Measurements from ENCODE around the gene AOX1.

Gene AOX1

DNA sequence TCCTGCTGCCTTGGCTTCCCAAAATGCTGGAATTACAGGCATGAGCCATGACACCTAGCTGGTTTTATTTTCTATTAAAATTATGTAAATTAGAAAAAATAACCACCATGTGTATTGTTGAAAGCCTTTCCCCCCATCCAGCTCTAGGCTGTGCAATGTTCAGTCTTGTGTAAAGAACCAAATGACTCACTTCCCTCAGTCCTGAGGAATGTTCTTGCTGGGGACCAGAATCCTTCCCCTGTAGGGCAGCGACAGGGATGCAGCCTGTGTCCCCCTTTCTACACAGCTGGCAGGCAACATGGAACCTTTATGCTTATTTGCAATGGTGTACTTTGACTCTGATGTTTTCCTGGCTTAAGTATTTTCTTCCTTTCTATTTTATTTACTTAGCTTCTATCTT lies 29.4 kb downstream of the AOX1 start:
- TF ChIP-seq FOXA1 (IDR thresholded peaks at IDR 0.05) (no peak), TARDBP (IDR thresholded peaks at IDR 0.05) (no peak), HDGF (IDR thresholded peaks at IDR 0.05; ENCODE audit: borderline replicate concordance) (no peak), ARNT (IDR thresholded peaks at IDR 0.05) (no peak), SP1 (IDR thresholded peaks at IDR 0.05) (no peak), ZNF384 (IDR thresholded peaks at IDR 0.05) (no peak), SUZ12 (IDR thresholded peaks at IDR 0.05) (no peak), L3MBTL2 (conservative IDR thresholded peaks at IDR 0.05) (no peak), FOXM1 (IDR thresholded peaks at IDR 0.05; ENCODE audit: borderline replicate concordance) (no peak), ELF4 (IDR thresholded peaks at IDR 0.05) (no peak), NFRKB (IDR thresholded peaks at IDR 0.05) (no peak)
- DNase-seq (ENCODE audit: extremely low spot score): no peak
- ChIA-PET POLR2A (no interaction called here), CTCF (interaction anchor here (0.6 kb wide), 1 partner anchor 482 kb away, joined by 3 read pairs; no protein-coding TSS in a partner anchor)

DNA sequence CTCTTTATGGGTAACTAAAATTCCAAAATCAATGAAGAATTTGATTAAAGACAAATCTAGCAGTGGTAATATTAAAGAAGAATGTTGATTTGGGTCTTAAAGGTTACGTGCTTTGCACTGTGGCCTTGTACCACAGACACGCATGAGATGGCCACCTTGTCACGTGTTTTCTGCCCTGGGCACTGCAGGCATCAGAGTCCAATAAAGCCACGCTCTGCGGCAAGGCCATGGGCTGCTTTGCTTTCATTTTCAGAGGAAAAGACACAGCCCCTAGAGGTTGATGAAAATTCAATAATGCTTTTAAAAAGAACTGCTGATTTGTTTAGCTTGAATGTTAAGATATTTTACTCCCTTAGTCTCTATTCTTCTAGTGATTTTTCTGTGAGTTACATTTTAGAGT lies 30.4 kb downstream of the AOX1 start:
- TF ChIP-seq FOXK2 (IDR thresholded peaks at IDR 0.05) (no peak), BHLHE40 (IDR thresholded peaks at IDR 0.05; ENCODE audit: borderline replicate concordance) (no peak), FOXA1 (IDR thresholded peaks at IDR 0.05) (no peak), SUZ12 (IDR thresholded peaks at IDR 0.05) (no peak), ZNF384 (IDR thresholded peaks at IDR 0.05) (no peak), SP1 (IDR thresholded peaks at IDR 0.05) (no peak)
- TF ChIP-seq, protein P1, sequence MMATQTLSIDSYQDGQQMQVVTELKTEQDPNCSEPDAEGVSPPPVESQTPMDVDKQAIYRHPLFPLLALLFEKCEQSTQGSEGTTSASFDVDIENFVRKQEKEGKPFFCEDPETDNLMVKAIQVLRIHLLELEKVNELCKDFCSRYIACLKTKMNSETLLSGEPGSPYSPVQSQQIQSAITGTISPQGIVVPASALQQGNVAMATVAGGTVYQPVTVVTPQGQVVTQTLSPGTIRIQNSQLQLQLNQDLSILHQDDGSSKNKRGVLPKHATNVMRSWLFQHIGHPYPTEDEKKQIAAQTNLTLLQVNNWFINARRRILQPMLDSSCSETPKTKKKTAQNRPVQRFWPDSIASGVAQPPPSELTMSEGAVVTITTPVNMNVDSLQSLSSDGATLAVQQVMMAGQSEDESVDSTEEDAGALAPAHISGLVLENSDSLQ (IDR thresholded peaks at IDR 0.05): no peak
- POLR2A ChIA-PET: no interaction called here
- no peak for DNase-seq (ENCODE audit: extremely low spot score)
- CTCF ChIA-PET: interaction anchor here (0.6 kb wide), 1 partner anchor 10 kb away, joined by 3 read pairs; no protein-coding TSS in a partner anchor

DNA sequence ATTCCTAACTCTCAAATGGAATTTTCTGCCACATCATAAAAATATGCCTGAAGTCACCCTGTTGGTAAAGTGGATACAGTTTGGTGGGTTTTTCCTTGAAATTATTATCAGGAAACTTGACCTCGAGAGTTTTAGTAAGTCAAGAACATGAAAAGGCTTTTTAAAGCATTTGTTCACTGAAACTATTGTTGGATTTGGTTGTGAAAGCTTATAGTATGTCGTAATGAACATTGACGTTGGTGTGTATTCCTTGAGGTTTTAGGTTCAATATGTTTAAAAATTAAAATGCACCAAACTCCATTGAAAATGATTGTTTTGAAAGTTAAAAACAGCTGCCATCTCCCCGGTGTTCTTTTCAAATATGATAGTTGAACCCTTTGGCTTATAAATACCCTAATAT lies 30.8 kb downstream of the AOX1 start:
- ChIA-PET POLR2A (no interaction called here), CTCF (interaction anchor here (0.6 kb wide), 1 partner anchor 41 kb away, joined by 10 read pairs; no protein-coding TSS in a partner anchor)
- no peak for DNase-seq (ENCODE audit: extremely low spot score)
- TF ChIP-seq ZNF384 (IDR thresholded peaks at IDR 0.05) (no peak), NFRKB (IDR thresholded peaks at IDR 0.05) (no peak), BHLHE40 (IDR thresholded peaks at IDR 0.05; ENCODE audit: borderline replicate concordance) (no peak), SUZ12 (IDR thresholded peaks at IDR 0.05) (no peak)

DNA sequence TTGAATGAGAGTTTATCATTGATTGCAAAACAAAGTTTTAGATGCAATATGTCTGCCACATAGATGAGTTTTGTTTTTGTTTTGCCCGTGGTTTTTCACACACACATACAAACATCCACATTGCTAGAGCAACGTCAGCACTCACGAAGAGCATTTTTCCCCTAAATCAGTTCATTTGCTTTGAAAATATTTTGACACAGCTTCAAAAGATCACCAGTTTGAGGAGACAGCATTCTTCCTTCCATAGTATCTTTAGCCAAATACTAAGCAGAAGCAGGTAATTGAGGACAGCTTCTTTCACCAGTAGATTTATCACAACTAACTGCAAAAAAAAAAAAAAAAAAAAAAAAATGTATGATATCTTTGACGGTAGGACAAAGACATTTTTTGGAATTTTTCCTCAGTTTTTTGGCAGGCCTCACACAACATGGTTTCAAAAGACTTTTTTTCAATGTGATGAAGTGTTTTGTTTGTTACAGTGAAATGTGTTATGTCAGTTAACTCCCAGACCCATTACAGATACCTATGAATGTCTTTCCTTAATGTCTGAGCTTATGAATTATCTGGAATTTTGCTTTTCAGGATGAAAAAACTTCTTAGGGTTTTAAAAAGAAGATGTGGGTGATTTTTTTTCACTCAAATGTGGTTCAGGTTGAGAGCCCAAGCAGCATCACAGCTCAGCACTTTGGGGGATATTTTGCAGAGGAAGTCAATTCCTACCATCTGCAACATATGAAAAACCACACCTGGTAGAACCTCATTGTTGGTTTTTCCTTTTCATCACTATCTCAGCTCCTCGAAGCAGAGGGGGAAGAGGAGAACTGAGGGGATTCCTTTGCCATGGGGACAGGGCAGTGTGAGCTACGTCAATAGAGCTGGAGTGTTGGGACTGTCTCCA lies 31.6 kb downstream of the AOX1 start:
- no peak for TF ChIP-seq NFRKB (IDR thresholded peaks at IDR 0.05)
- no peak for TF ChIP-seq SUZ12 (IDR thresholded peaks at IDR 0.05)
- no peak for TF ChIP-seq ZNF384 (IDR thresholded peaks at IDR 0.05)
- TF ChIP-seq HDGF (IDR thresholded peaks at IDR 0.05; ENCODE audit: borderline replicate concordance): no peak
- no peak for TF ChIP-seq SP1 (IDR thresholded peaks at IDR 0.05)
- TF ChIP-seq LEF1 (IDR thresholded peaks at IDR 0.05; ENCODE audit: borderline replicate concordance): no peak
- TF ChIP-seq FOXM1 (IDR thresholded peaks at IDR 0.05; ENCODE audit: borderline replicate concordance): no peak
- TF ChIP-seq TARDBP (IDR thresholded peaks at IDR 0.05): no peak
- TF ChIP-seq, protein P1 (IDR thresholded peaks at IDR 0.05): no peak
- TF ChIP-seq FOXK2 (IDR thresholded peaks at IDR 0.05): no peak
- TF ChIP-seq CTBP1 (IDR thresholded peaks at IDR 0.05; ENCODE audit: borderline replicate concordance): no peak
- TF ChIP-seq L3MBTL2 (conservative IDR thresholded peaks at IDR 0.05): no peak
- no peak for TF ChIP-seq ARNT (IDR thresholded peaks at IDR 0.05)
- no peak for TF ChIP-seq FOXA1 (IDR thresholded peaks at IDR 0.05)
- TF ChIP-seq BHLHE40 (IDR thresholded peaks at IDR 0.05; ENCODE audit: borderline replicate concordance): no peak
- POLR2A ChIA-PET: no interaction called here
- CTCF ChIA-PET: interaction anchor here (0.6 kb wide), 4 partner anchors 41 to 513 kb away, joined by 3 to 10 read pairs (median 4); no protein-coding TSS in a partner anchor
- DNase-seq (ENCODE audit: extremely low spot score): no peak

DNA sequence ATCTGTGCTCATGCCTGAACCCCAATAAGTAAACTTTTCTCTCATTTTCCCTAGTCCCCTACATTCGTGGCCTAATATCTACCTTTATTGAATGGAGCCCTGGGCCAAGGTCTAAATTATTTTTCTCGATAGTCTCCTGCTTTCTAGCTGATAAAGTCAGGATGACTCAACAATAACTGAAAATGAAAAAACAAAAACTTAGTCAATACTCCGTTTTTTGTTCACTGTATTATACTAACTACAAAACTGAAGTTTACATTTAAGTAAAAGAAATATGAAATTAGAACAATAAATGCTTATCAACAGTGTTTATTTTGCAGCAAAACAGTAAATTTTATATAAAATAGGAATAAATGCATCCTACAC lies 32.2 kb downstream of the AOX1 start:
- TF ChIP-seq SUZ12 (IDR thresholded peaks at IDR 0.05) (no peak), FOXM1 (IDR thresholded peaks at IDR 0.05; ENCODE audit: borderline replicate concordance) (no peak), FOXK2 (IDR thresholded peaks at IDR 0.05) (no peak), ARNT (IDR thresholded peaks at IDR 0.05) (no peak), NFRKB (IDR thresholded peaks at IDR 0.05) (no peak), FOXA1 (IDR thresholded peaks at IDR 0.05) (no peak), ELF4 (IDR thresholded peaks at IDR 0.05) (no peak), HDGF (IDR thresholded peaks at IDR 0.05; ENCODE audit: borderline replicate concordance) (no peak), L3MBTL2 (conservative IDR thresholded peaks at IDR 0.05) (no peak), BHLHE40 (IDR thresholded peaks at IDR 0.05; ENCODE audit: borderline replicate concordance) (no peak), TARDBP (IDR thresholded peaks at IDR 0.05) (no peak), LEF1 (IDR thresholded peaks at IDR 0.05; ENCODE audit: borderline replicate concordance) (no peak), CTBP1 (IDR thresholded peaks at IDR 0.05; ENCODE audit: borderline replicate concordance) (no peak), ZNF384 (IDR thresholded peaks at IDR 0.05) (no peak)
- TF ChIP-seq, protein P1 (IDR thresholded peaks at IDR 0.05): no peak
- CTCF ChIA-PET: interaction anchor here (0.6 kb wide), 2 partner anchors 87 to 513 kb away, joined by 3 read pairs; no protein-coding TSS in a partner anchor
- DNase-seq (ENCODE audit: extremely low spot score): no peak
- POLR2A ChIA-PET: no interaction called here

DNA sequence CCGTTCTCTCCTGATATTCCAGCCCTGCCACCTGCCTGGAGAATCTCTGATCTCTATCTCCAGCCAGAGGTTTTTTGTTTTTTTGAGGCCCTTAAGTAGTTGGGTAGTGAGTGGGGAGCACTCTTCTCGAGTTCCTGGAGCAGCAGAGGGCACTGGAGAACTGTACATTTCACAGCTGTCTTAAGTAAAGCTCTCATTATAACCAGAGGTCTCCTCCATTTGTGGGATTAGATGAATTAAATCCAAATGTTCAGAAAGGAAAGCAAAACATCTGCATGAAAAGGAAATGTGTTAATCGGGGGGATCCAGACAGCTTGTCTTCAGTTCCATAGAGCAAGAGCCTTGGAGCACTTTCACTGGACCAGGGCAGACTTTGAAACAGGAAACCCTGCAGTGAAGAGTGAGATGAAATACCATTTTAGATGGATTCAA lies 32.8 kb downstream of the AOX1 start:
- ChIA-PET POLR2A (no interaction called here), CTCF (no interaction called here)
- no peak for DNase-seq (ENCODE audit: extremely low spot score)
- TF ChIP-seq LEF1 (IDR thresholded peaks at IDR 0.05; ENCODE audit: borderline replicate concordance) (no peak), CTBP1 (IDR thresholded peaks at IDR 0.05; ENCODE audit: borderline replicate concordance) (no peak), HDGF (IDR thresholded peaks at IDR 0.05; ENCODE audit: borderline replicate concordance) (no peak), ELF4 (IDR thresholded peaks at IDR 0.05) (no peak), FOXK2 (IDR thresholded peaks at IDR 0.05) (no peak), ZNF384 (IDR thresholded peaks at IDR 0.05) (no peak), SP1 (IDR thresholded peaks at IDR 0.05) (no peak), TARDBP (IDR thresholded peaks at IDR 0.05) (no peak), NFRKB (IDR thresholded peaks at IDR 0.05) (no peak), FOXM1 (IDR thresholded peaks at IDR 0.05; ENCODE audit: borderline replicate concordance) (no peak), SUZ12 (IDR thresholded peaks at IDR 0.05) (no peak), ARNT (IDR thresholded peaks at IDR 0.05) (no peak), FOXA1 (IDR thresholded peaks at IDR 0.05) (no peak), L3MBTL2 (conservative IDR thresholded peaks at IDR 0.05) (no peak), BHLHE40 (IDR thresholded peaks at IDR 0.05; ENCODE audit: borderline replicate concordance) (no peak)
- TF ChIP-seq, protein P1 (IDR thresholded peaks at IDR 0.05): no peak
